ENCODE measurements around the gene ZNF385D.
"Not testable (repeated sequence)": the region's sequence is repeated elsewhere in the genome, so short reads cannot be mapped to it uniquely, and the experiment has no call there.

The ZNF385D gene

GRCh38 chr3:21520106-21520963 is 230.7 kb downstream of the ZNF385D start:
- no peak for DNase-seq

GRCh38 chr3:21517184-21517583 is 233.8 kb downstream of the ZNF385D start:
- no peak for DNase-seq

DNA sequence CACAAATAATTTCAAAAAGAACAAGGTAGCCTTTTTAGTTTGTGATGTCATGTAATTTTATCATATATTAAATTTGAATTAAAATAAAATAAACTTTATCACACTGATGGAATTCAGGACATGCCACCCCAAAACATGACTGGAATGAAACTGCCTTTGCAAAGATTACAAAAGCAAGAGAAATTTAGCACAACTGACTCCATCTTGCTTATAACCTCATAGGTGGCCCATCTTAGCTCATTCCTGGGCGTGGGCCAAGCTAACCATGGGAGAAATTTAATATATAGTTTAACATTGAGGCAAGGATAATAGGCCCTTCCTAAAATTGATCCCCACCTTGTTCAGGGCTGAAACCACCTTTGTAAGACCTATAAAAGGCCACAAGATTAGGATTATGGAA is 235.6 kb downstream of the ZNF385D start:
- no peak for DNase-seq

GRCh38 chr3:21509731-21510470 is 241.1 kb downstream of the ZNF385D start:
- no peak for DNase-seq

- no peak for DNase-seq
Observed at GRCh38 chr3:21508246-21508645, 242.8 kb downstream of the ZNF385D start.

DNA sequence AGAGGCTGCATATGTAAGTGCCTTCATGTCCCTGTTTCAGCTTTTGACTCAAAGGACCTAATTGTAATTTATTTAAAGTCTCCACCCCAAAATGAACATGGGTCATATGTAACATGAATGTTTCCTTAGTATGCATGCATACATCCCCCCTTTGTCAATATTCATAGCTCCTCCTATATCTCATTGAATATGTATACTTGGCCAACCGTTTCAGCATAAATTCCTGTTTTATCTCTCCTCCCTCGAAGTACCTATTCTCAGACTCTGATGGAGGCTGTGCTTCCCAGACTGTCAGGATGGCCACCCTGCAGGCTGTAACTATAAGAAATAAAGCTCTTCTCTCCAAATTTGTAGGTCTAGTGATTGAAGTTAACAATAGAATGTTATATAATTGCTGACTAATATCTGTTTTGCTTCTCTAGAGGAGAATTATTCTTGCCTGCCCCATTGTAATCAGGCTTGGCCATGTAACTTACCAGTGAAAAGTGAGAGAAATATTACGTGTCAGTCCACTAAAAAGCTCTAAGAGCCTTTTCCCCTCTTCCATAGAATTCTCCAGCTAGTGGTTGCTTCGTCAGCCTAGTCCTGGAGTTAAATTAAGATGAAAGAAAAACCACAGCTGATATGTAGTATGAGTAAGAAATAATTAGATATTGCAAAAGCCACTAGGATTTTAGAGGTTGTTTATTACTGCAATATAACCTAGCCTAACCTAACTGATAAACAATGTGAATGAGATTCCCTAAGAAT is 245.1 kb downstream of the ZNF385D start:
- no peak for DNase-seq

DNA sequence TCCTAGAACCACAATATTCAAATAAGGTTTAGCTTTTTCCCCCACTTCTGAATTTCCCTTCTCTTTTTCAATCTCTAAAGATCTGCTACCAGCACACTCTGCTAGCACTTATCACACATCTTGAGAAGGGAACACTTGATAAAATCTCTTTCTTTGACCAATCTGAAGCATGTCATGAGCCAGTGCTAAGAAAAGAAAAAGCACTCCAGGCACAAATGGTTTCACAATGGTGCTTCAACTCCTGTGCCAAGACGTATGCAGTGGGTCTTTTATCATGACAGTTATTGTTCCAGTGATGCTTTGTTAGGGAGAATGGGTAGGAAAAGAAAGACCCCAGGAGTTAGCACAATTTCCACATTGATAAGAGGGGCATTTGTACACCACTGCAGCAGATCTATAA is 248.4 kb downstream of the ZNF385D start:
- DNase-seq, result no peak

- DNase-seq, result no peak
Observed at GRCh38 chr3:21500834-21501233, 250.2 kb downstream of the ZNF385D start.

- DNase-seq, result not testable (repeated sequence)
Observed at GRCh38 chr3:21490671-21491070, 260.3 kb downstream of the ZNF385D start.

GRCh38 chr3:21487520-21487919 is 263.5 kb downstream of the ZNF385D start:
- no peak for DNase-seq

DNA sequence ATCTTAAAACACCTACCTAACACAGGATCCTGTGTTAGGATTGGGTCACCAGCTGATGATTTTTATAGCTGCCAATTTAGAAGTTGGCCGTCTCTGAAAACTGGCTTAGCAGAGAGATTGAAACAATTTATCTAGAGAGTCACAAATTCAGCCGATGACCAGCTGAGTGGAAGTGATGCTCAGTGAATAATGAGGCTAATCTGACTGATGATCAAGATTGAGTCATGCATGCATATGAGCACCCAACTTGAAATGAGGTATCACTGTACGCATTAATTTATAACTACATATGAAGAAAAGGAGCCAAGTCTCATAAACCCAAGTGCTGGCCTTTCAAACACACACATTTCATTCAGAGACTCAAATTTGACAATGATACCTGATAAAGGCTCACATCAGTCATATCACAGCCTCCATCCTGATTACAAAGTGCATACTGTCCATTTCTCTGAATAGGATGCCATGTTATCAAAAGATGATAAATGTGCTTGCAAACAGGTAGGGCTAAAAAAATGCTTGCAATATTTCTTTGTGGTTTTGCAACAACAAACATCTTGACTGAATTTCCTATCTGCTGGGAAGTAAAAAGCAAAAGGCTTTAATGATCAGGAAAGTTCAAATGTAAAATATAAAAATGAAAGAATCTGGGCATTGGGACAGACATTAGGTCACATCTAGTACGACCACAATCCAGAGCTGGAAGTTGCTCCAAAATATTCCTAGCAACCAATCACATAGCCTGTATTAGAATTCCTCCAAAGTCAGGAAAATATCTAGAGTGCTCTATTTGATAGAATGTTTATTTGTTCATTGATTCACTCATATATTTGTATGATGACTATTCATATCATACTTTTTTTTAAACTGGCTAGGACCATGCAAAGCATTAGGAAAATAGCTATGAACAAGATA is 264.7 kb downstream of the ZNF385D start:
- not testable (repeated sequence) for DNase-seq

- no peak for DNase-seq
Observed at GRCh38 chr3:21484828-21485144, 266.2 kb downstream of the ZNF385D start.

GRCh38 chr3:21484057-21484827 is 266.8 kb downstream of the ZNF385D start:
- DNase-seq, result peak in 26 of 56 donors; percentile 0 to 51 (median 18)

- no peak for DNase-seq
Observed at GRCh38 chr3:21481991-21482390, 269.0 kb downstream of the ZNF385D start.

- DNase-seq, result no peak
Observed at GRCh38 chr3:21477541-21478288, 273.3 kb downstream of the ZNF385D start.

- DNase-seq, result no peak
Observed at GRCh38 chr3:21466476-21466875, 284.5 kb downstream of the ZNF385D start.

DNA sequence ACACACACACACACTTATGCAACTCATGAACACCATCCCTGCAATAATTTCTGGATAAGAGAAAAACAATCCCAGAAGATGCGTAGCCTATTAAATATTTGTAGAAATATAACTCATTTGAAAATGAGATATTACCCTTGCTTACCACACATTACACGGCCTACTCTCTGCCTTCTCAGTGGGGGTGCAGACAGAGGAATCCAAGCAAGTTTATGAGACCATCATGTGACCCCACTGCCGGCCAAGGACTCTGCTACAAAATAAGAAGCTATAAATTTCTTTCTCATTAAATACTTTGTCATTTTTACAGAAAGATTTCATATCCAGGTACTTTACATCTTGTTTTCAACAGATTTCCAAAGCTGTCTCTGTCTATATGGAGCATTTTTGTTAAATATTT is 286.3 kb downstream of the ZNF385D start:
- DNase-seq, result no peak

GRCh38 chr3:21463319-21463718 is 287.7 kb downstream of the ZNF385D start:
- DNase-seq, result no peak

- DNase-seq, result no peak
Observed at GRCh38 chr3:21462141-21462540, 288.9 kb downstream of the ZNF385D start.
